IPS-18c (cell line): ENCODE results near the gene EFNA5.
"Not testable (repeated sequence)": the region's sequence is repeated elsewhere in the genome, so short reads cannot be mapped to it uniquely, and the experiment has no call there.

Experiments
- H3K4me3 ChIP-seq: 2 replicates; pipeline ENCODE4 v1.7.0; 2013; ENCODE audit warnings: low read depth, mild to moderate bottlenecking, low read length, moderate library complexity; ENCODE audit not compliant: insufficient read depth
- H3K9me3 ChIP-seq: one replicate; pipeline ENCODE4 v1.6.1; 2013; ENCODE audit warnings: mild to moderate bottlenecking, low read length, moderate library complexity; ENCODE audit not compliant: control insufficient read depth, insufficient read depth

The EFNA5 gene

GRCh38 chr5:107505763-107506534 lies 164.8 kb downstream of the EFNA5 start:
- no peaks in the 10 kb centered on the region for H3K9me3 ChIP-seq
- H3K4me3 ChIP-seq, result no peak overlapping the region

DNA sequence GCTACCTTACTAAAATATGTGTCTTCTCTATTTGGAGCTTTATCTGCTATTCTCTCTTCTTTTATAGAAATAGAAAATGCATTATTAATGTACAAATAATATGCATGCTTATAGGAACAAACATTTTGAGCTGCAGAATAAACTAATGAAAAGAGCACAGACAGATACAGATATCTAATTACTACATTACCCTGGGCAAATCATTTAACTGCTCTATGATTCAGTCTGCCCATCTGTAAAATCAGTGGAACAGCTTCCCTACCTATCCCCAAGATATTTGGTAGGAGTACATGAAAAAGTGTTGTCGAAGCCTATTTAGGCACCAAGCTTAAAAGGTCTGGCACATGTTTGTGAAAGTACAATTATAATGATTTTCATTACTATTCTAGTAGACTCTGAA lies 166.3 kb downstream of the EFNA5 start:
- H3K9me3 ChIP-seq, result no peaks in the 10 kb centered on the region
- H3K4me3 ChIP-seq, result no peak overlapping the region

GRCh38 chr5:107502676-107503060 lies 168.1 kb downstream of the EFNA5 start:
- Histone ChIP-seq H3K4me3 (no peak overlapping the region), H3K9me3 (no peaks in the 10 kb centered on the region)

GRCh38 chr5:107501965-107502675 lies 168.6 kb downstream of the EFNA5 start:
- no peaks in the 10 kb centered on the region for H3K9me3 ChIP-seq
- no peak overlapping the region for H3K4me3 ChIP-seq

DNA sequence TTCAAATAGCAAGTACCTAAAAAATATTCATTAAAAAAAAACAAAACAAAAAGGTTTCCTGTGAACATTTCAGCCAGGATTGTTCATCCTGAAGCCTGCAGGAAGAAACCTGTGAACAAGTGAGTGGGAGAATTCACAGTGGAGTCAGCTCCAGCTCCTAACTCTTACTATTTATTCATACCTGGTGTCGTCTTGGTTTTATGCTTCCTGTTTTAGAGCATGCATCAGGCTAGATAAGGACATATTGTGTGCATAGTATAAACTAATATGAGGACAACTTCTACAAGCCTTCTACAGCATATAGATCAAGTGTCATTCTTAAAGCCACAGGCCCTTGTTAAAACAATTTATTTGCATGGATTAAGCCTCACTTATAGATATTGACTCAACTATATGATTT lies 169.9 kb downstream of the EFNA5 start:
- Histone ChIP-seq H3K9me3 (no peaks in the 10 kb centered on the region), H3K4me3 (no peak overlapping the region)

GRCh38 chr5:107500347-107500746 lies 170.4 kb downstream of the EFNA5 start:
- no peaks in the 10 kb centered on the region for H3K9me3 ChIP-seq

DNA sequence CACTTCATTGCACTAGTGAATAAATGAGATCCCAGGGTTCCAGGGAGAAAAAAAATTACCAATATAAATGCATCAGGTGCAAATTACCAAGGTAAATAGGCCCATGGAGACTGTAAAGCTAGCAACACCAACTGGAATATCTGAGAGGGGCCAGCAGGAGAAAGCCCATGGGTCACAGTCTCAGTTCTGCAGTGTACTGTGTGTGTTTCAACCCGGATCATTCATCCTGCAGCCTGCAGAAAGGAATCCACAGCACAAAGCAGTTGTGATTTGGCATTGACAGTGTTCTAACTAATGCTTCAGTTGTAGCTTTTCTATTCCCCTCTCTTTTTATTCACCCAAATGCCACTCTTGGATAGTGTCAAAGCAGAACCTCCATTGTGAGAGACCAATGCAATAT lies 171.0 kb downstream of the EFNA5 start:
- H3K4me3 ChIP-seq, result no peak overlapping the region
- no peaks in the 10 kb centered on the region for H3K9me3 ChIP-seq

More at GRCh38 chr5:107500347-107500746, 170.4 kb downstream of the EFNA5 start:
- H3K4me3 ChIP-seq, result no peak overlapping the region

GRCh38 chr5:107499237-107499636 lies 171.5 kb downstream of the EFNA5 start:
- no peak overlapping the region for H3K4me3 ChIP-seq

DNA sequence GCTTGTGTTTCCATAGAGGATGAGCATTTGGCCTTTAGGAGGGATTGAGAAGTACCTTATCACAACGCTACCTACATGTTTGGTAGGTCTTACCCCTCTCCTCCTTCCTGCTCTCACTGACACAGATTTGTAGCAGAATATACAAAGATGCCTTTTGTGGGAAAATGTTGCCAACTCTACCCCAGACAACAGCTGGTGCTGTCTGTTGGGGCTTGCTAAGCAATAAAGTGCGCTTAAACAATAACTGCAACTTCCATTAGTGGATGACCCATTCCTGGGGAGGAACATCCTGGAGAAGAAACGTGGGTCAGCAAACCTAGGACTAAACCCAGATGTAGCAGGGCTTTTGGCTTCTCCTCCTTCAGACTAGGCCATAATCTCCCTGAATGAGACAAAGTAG lies 174.3 kb downstream of the EFNA5 start:
- Histone ChIP-seq H3K4me3 (no peak overlapping the region), H3K9me3 (no peaks in the 10 kb centered on the region)

More at GRCh38 chr5:107499237-107499636, 171.5 kb downstream of the EFNA5 start:
- H3K9me3 ChIP-seq, result no peaks in the 10 kb centered on the region

DNA sequence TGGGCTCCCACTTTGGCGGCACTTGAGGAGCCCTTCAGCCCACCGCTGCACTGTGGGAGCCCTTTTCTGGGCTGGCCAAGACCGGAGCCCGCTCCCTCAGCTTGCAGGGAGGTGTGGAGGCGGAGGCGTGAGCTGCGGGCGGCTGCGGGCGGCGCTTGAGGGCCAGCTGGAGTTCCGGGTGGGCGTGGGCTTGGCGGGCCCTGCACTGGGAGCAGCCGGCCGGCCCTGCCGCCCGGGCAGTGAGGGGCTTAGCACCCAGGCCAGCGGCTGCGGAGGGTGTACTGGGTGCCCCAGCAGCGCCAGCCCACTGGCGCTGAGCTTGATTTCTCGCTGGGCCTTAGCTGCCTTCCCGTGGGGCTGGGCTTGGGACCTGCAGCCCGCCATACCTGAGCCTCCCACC lies 176.6 kb downstream of the EFNA5 start:
- not testable (repeated sequence) for H3K9me3 ChIP-seq, H3K4me3 ChIP-seq

- no peaks in the 10 kb centered on the region for H3K9me3 ChIP-seq
- H3K4me3 ChIP-seq, result no peak overlapping the region
Measured at GRCh38 chr5:107487056-107487542, 183.6 kb downstream of the EFNA5 start.

- Histone ChIP-seq H3K4me3 (no peak overlapping the region), H3K9me3 (no peaks in the 10 kb centered on the region)
Measured at GRCh38 chr5:107486489-107486888, 184.2 kb downstream of the EFNA5 start.

- no peaks in the 10 kb centered on the region for H3K9me3 ChIP-seq
- no peak overlapping the region for H3K4me3 ChIP-seq
Measured at GRCh38 chr5:107485184-107485583, 185.6 kb downstream of the EFNA5 start.

GRCh38 chr5:107484281-107484680 lies 186.5 kb downstream of the EFNA5 start:
- Histone ChIP-seq H3K9me3 (no peaks in the 10 kb centered on the region), H3K4me3 (no peak overlapping the region)

- H3K4me3 ChIP-seq, result no peak overlapping the region
Measured at GRCh38 chr5:107483231-107484024, 187.3 kb downstream of the EFNA5 start.

DNA sequence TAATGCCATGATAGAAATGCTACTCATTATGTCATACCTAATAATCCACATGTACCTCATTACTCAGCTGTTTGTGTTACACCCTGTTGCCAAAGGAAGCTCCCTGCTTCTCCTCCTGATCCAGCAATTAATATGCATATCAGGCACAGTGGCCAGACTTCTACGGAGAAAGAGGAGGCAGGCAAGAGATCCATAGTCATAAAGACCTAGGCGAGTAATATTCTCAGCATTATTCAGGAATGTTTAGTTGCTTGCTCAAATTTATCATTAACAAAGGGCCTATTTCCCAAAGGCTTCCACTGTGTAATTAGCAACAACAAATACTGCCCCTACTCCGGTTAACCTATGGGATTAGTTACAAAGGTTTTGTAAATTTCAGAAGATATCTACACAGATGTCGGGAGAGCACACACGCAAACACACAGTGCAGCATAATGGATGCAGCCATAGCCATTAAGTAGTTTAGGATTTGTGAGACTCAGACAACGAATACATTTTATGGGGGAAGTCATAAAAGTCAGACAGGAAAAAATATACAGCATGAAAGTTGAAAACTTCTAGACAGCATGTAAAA lies 192.6 kb downstream of the EFNA5 start:
- Histone ChIP-seq H3K4me3 (no peak overlapping the region), H3K9me3 (no peaks in the 10 kb centered on the region)

More at GRCh38 chr5:107483231-107484024, 187.3 kb downstream of the EFNA5 start:
- no peaks in the 10 kb centered on the region for H3K9me3 ChIP-seq

- Histone ChIP-seq H3K4me3 (no peak overlapping the region), H3K9me3 (no peaks in the 10 kb centered on the region)
Measured at GRCh38 chr5:107477492-107477891, 193.2 kb downstream of the EFNA5 start.
